Esophagus muscularis mucosa (tissue), 4 donors: ENCODE results near the gene USP51. TPM values are rescaled to one million over a fixed set of nuclear protein-coding genes. Genes with fewer than 3 reads are reported as not detected.
"Not testable (repeated sequence)": the region's sequence is repeated elsewhere in the genome, so short reads cannot be mapped to it uniquely, and the experiment has no call there.

ENCODE experiments used
- DNase-seq: peaks from one replicate; pipeline ENCODE4 v3.0.0-alpha.2; 2017; ENCODE audit errors: extremely low spot score
- H3K27ac ChIP-seq, 4 donors: fragments of 200-600 bp; sonication (generic); replicated peaks in 1 of 4; 1 replicate in 3 of 4; 2 replicates in 1 of 4; pipeline ENCODE4 v1.5.1; 2016 to 2019; ENCODE audit warnings: mild to moderate bottlenecking in 1 of 4
- H3K27me3 ChIP-seq, 4 donors: fragments of 200-600 bp; sonication (generic); one replicate each; pipeline versions ENCODE4 v1.5.1 to v1.6.0; 2016 to 2019
- H3K36me3 ChIP-seq, 4 donors: fragments of 200-600 bp; sonication (generic); one replicate each; pipeline ENCODE4 v1.5.1; 2016 to 2019
- H3K4me1 ChIP-seq, 4 donors: fragments of 200-600 bp; sonication (generic); one replicate each; pipeline ENCODE4 v1.5.1; 2016 to 2019
- H3K4me3 ChIP-seq, 4 donors: fragments of 200-600 bp; sonication (generic); 1 replicate in 2 of 4; 2 replicates in 2 of 4; pipeline ENCODE4 v1.5.1; 2016 to 2019; ENCODE audit warnings: mild to moderate bottlenecking in 4 of 4, moderate library complexity in 1 of 4
- H3K9me3 ChIP-seq, 4 donors: fragments of 200-600 bp; sonication (generic); 1 replicate in 3 of 4; 2 replicates in 1 of 4; pipeline ENCODE4 v1.5.1; 2016 to 2019
- CTCF ChIP-seq, 3 experiments: fragments of 200-600 bp in 2 of 3; fragments of 450-650 bp in 1 of 3; sonication (generic) in 2 of 3; IDR thresholded peaks; one replicate each; pipeline ENCODE4 v1.5.1; 2017 to 2019; ENCODE audit warnings: antibody characterized with exemption in 3 of 3, mild to moderate bottlenecking in 2 of 3, moderate library complexity in 1 of 3
- EP300 ChIP-seq: sonication (generic); formaldehyde crosslinking; IDR thresholded peaks from one replicate; pipeline ENCODE4 v1.6.1; 2017; ENCODE audit warnings: antibody characterized with exemption
- POLR2A ChIP-seq: fragments of 450-650 bp; IDR thresholded peaks from one replicate; pipeline ENCODE4 v1.6.1; 2017; ENCODE audit warnings: antibody characterized with exemption, moderate library complexity, mild to moderate bottlenecking, low read depth
- POLR2AphosphoS5 ChIP-seq, 2 donors: sonication (generic); formaldehyde crosslinking; IDR thresholded peaks; one replicate each; pipeline ENCODE4 v1.6.1; 2017; ENCODE audit warnings: antibody characterized with exemption in 2 of 2
- WGBS: methylation state at CpG from one replicate; pipeline ENCODE4 v1.1.5; 2018; 5-methylcytosine and 5-hydroxymethylcytosine counted together
- intact Hi-C: fragments of 100-400 bp; cut with DNase I; formaldehyde crosslinking; loops from one replicate; pipeline ENCODE4 v1.15.1; 2023
- total RNA-seq, 4 donors: library from RNA; depleted of rRNA; stranded (reverse); fragments of >200 nt; gene quantifications; one replicate each; pipeline versions ENCODE4 v1.1.0 to v1.2.1, GENCODE V29; 2016

The USP51 gene
- total RNA-seq, 4 donors from 2014 or later, result 0.83 to 2.5 (median 1.5) TPM

DNA sequence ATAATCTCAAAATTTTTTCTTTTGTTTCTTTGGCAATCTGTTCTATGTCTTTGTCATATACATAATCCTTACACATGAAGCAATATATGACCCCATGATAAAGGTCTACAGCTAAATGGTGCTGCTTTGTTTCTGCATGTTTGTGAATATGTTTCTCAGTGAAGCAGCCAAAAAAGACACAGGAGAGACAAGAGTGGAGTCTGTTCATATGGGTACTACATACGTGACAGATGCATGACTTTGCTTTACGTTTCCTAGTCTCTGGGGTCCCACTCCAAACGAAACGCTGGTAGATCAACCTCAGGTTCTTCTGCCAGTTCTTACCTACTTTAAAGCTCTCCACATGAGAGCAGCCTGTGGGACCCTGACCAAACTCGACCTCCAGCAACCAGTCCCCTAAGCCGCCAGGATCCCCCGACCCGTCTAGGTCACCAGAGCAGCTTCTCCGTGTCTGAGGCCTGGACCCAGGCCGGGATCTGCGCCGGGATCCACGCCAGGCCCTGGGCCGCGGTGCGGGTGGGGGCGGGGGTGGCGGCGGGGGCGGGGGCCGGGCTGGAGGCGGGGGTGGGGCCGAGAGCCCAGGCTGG is 1.5 kb downstream of the USP51 start:
- Histone ChIP-seq H3K4me1 (peaks cover 0 to 29% (median 13%) of the 10 kb centered on the region in 4 donors), H3K27ac (peak overlapping the region; percentile 90 to 92 (median 91)), H3K27me3 (no peaks in the 10 kb centered on the region), H3K9me3 (no peaks in the 10 kb centered on the region), H3K4me3 (peak overlapping the region; percentile 65 to 76 (median 68)), H3K36me3 (no peaks in the 10 kb centered on the region)
- intact Hi-C loops, result no loop called here
- DNase-seq, result no peak
- WGBS, result 23% methylated on average over 7 of the region's 23 CpGs
- TF ChIP-seq CTCF (IDR thresholded peaks at IDR 0.05), result no peak
- no peak for TF ChIP-seq POLR2A
- TF ChIP-seq POLR2AphosphoS5 (IDR thresholded peaks at IDR 0.05), result no peak
- no peak for TF ChIP-seq EP300

GRCh38 chrX:55487143-55487542 is 2.5 kb downstream of the USP51 start:
- peak; percentile 26 for DNase-seq
- Histone ChIP-seq H3K36me3 (no peaks in the 10 kb centered on the region), H3K4me3 (no peak overlapping the region), H3K9me3 (no peaks in the 10 kb centered on the region), H3K27me3 (no peaks in the 10 kb centered on the region), H3K27ac (peak overlapping the region in 2 of 4 donors; percentile 90 to 92), H3K4me1 (peaks cover 0 to 29% (median 13%) of the 10 kb centered on the region in 4 donors)
- 57% methylated on average over 1 of the region's 2 CpGs for WGBS
- intact Hi-C loops, result no loop called here
- TF ChIP-seq EP300 (no peak), POLR2AphosphoS5 (IDR thresholded peaks at IDR 0.05) (no peak), POLR2A (no peak), CTCF (IDR thresholded peaks at IDR 0.05) (no peak)

- H3K27ac ChIP-seq, result no peak overlapping the region
- intact Hi-C loops, result no loop called here
- 65% methylated on average over 3 of the region's 3 CpGs for WGBS
- H3K4me3 ChIP-seq, result no peak overlapping the region
- H3K9me3 ChIP-seq, result no peaks in the 10 kb centered on the region
- TF ChIP-seq POLR2AphosphoS5 (IDR thresholded peaks at IDR 0.05) (no peak), CTCF (IDR thresholded peaks at IDR 0.05) (no peak), POLR2A (no peak)
- no peaks in the 10 kb centered on the region for H3K36me3 ChIP-seq
- H3K4me1 ChIP-seq, result peaks cover 0 to 29% (median 13%) of the 10 kb centered on the region in 4 donors
- DNase-seq, result no peak
- no peaks in the 10 kb centered on the region for H3K27me3 ChIP-seq
Observed at GRCh38 chrX:55486736-55487135, 2.9 kb downstream of the USP51 start.

DNA sequence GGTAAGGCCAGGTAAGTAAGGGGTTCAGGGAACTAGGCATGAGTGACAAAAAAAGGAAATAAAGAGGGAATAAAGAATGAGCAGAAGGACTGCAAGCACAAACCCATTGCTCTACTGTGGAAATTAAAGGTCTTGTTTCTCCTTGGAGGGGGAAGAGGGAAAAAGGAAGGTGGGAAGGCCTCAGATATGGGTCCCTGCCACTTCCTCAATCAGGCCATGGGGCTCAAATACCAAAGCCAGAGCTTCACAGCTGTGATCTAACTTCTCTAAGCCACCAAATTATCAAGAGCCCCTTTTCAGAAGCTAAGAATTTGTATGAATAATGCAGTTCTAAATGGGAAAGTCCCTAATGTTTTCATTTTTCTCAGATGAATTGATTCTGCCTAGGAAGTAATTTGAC is 4.7 kb downstream of the USP51 start:
- intact Hi-C loops, result no loop called here
- no peaks in the 10 kb centered on the region for H3K9me3 ChIP-seq
- H3K36me3 ChIP-seq, result no peaks in the 10 kb centered on the region
- peaks cover 0 to 18% (median 3%) of the 10 kb centered on the region in 4 donors for H3K4me1 ChIP-seq
- TF ChIP-seq POLR2AphosphoS5 (IDR thresholded peaks at IDR 0.05) (no peak), POLR2A (no peak), EP300 (no peak), CTCF (IDR thresholded peaks at IDR 0.05) (no peak)
- H3K27me3 ChIP-seq, result no peaks in the 10 kb centered on the region
- no peak overlapping the region for H3K4me3 ChIP-seq
- no peak overlapping the region for H3K27ac ChIP-seq
- DNase-seq, result no peak

DNA sequence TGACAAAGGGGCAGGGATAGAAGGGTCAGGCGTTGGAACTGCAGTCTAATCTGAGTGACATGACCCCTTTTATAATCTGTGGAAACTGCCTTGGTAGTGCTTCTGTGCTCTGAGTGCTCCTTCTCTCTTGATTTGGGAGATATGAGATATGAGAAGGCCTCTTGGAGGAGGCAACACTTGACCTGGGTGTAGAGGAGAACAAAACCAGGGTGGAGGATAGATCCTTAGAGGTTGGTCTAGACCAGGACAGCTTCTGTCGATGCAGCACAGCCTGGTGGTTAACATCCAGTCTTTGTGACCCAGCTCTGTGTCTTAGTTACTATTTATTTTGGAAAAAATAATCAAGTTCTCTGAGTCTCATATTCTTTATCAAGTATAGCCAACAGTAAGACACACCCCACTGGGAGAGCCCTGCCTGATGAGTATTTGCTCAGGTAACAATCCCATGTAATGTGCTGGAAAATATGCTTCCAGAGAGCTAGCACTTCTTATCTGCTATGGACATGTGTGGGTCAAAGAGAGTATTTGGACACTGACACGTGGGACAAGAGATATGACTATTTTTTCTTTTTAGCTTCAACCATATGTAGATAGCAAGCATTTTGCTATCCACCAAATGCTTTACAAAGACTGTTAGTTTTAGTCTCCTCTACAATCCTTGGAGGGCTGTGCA is 9.1 kb downstream of the USP51 start:
- Histone ChIP-seq H3K27me3 (no peaks in the 10 kb centered on the region), H3K4me3 (no peak overlapping the region), H3K4me1 (no peaks in the 10 kb centered on the region), H3K27ac (no peak overlapping the region), H3K36me3 (no peaks in the 10 kb centered on the region), H3K9me3 (no peaks in the 10 kb centered on the region)
- intact Hi-C loops, result no loop called here
- TF ChIP-seq POLR2AphosphoS5 (IDR thresholded peaks at IDR 0.05) (no peak), CTCF (IDR thresholded peaks at IDR 0.05) (no peak), EP300 (no peak), POLR2A (no peak)
- WGBS, result 55% methylated on average over 3 of the region's 3 CpGs
- DNase-seq, result peak; percentile 39

DNA sequence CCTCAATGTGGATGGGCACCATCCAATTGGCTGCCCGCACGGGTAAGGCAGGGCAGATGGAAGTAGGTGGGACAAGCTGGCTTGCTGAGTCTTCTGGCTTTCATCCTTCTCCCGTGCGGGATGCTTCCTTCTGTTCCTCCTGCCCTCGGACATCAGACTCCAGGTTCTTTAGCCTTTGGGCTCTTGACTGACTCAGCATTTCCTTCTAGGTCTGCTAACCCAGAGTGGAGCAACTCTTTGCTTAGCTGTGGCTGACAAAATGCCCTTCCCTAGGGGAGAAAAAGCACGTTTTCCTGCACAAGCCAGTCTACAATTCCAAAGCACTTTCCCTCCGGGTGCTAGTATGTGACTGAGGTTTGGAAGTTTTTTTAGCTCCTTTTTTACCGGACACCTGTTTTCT is 9.7 kb downstream of the USP51 start:
- 70% methylated on average over 6 of the region's 8 CpGs for WGBS
- H3K4me1 ChIP-seq, intact Hi-C loops, H3K27me3 ChIP-seq, H3K9me3 ChIP-seq, H3K27ac ChIP-seq, DNase-seq, H3K36me3 ChIP-seq, H3K4me3 ChIP-seq: not testable (repeated sequence)

DNA sequence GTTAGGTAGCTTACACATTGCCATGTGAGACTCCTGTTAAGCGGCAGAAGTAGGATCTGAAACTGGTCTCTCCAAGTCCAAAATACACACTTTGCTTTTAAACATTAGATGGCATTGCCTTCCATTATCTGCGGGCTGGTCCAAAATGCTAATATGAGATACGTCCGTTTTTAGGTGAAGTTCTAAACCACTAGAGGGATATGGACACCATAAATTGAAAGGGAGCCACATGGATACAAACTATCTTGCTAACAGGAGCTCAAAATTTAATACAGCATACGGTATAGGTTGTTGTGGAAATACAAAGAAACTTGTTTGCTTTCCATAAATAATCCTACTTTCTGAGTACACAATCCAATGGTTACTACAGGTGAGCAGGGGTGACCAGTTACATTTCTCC is 23.9 kb downstream of the USP51 start:
- no CpG with 5 or more reads among the region's 5 CpGs for WGBS
- H3K36me3 ChIP-seq, H3K9me3 ChIP-seq, H3K27me3 ChIP-seq, H3K4me3 ChIP-seq, H3K27ac ChIP-seq, intact Hi-C loops, DNase-seq, H3K4me1 ChIP-seq: not testable (repeated sequence)
